Central memory CD8-positive, alpha-beta T cell (primary cell): ENCODE measurements around the gene AK2.
A peak's percentile ranks its signal among the peaks of the same experiment; 100 is the strongest.

ENCODE experiments used
- ATAC-seq: fragments of 150-1000 bp; cut with Tn5 transposase; replicated peaks from 2 replicates; pipeline ENCODE4 v1.10.0; 2022; ENCODE audit warnings: mild to moderate bottlenecking, moderate FRiP score, moderate number of reproducible peaks; ENCODE audit not compliant: poor library complexity, severe bottlenecking; ENCODE audit errors: extremely low read depth
- DNase-seq, 2 donors: peaks; one replicate each; pipeline ENCODE4 v3.0.0; 2021; ENCODE audit warnings: low spot score in 2 of 2
- H3K27ac Mint-ChIP-seq: one replicate; pipeline ENCODE4 v1.8.0; 2022; ENCODE audit warnings: low read depth, mild to moderate bottlenecking, moderate library complexity, mixed read lengths
- H3K27me3 Mint-ChIP-seq: one replicate; pipeline ENCODE4 v1.8.0; 2022; ENCODE audit warnings: mixed read lengths
- H3K36me3 Mint-ChIP-seq: one replicate; pipeline ENCODE4 v1.8.0; 2022; ENCODE audit warnings: mild to moderate bottlenecking, moderate library complexity, mixed read lengths; ENCODE audit not compliant: insufficient read depth
- H3K4me1 Mint-ChIP-seq: one replicate; pipeline ENCODE4 v1.8.0; 2022; ENCODE audit warnings: mixed read lengths
- H3K4me3 Mint-ChIP-seq: one replicate; pipeline ENCODE4 v1.8.0; 2022; ENCODE audit warnings: mild to moderate bottlenecking, moderate library complexity, mixed read lengths
- H3K9me3 Mint-ChIP-seq: one replicate; pipeline ENCODE4 v1.8.0; 2022; ENCODE audit warnings: mixed read lengths

The AK2 gene

GRCh38 chr1:33036526-33037503 lies at the start of gene AK2:
Gene AK2 (minus strand): TSS chr1:33036883. CDS start chr1:33036828, 55 bp downstream.
- no peaks in the 10 kb centered on the region for H3K9me3 Mint-ChIP-seq
- H3K4me3 Mint-ChIP-seq, result peak within 1 kb of the TSS; percentile 89
- ATAC-seq (peak; percentile 100), DNase-seq (peak; percentile 71 to 76)
- peaks cover 8% of the 10 kb centered on the region for H3K36me3 Mint-ChIP-seq
- no peaks in the 10 kb centered on the region for H3K27me3 Mint-ChIP-seq
- peaks cover 42% of the 10 kb centered on the region for H3K4me1 Mint-ChIP-seq
- peak within 1 kb of the TSS; percentile 70 for H3K27ac Mint-ChIP-seq

GRCh38 chr1:33086384-33086850 lies 49.7 kb upstream of the AK2 start:
- DNase-seq, result no peak
- no peak overlapping the region for H3K4me3 Mint-ChIP-seq
- no peaks in the 10 kb centered on the region for H3K27me3 Mint-ChIP-seq
- H3K9me3 Mint-ChIP-seq, result no peaks in the 10 kb centered on the region
- H3K27ac Mint-ChIP-seq, result peak overlapping the region; percentile 81
- ATAC-seq, result no peak
- H3K36me3 Mint-ChIP-seq, result peaks cover 1% of the 10 kb centered on the region
- peaks cover 43% of the 10 kb centered on the region for H3K4me1 Mint-ChIP-seq

- no peaks in the 10 kb centered on the region for H3K27me3 Mint-ChIP-seq
- H3K9me3 Mint-ChIP-seq, result no peaks in the 10 kb centered on the region
- ATAC-seq (no peak), DNase-seq (no peak)
- no peak overlapping the region for H3K4me3 Mint-ChIP-seq
- peaks cover 8% of the 10 kb centered on the region for H3K36me3 Mint-ChIP-seq
- H3K4me1 Mint-ChIP-seq, result peaks cover 50% of the 10 kb centered on the region
- no peak overlapping the region for H3K27ac Mint-ChIP-seq
These were observed 48.6 kb upstream of the AK2 start for GRCh38 chr1:33085332-33085731.

- no peak for ATAC-seq
- H3K9me3 Mint-ChIP-seq, result no peaks in the 10 kb centered on the region
- peak overlapping the region; percentile 22 for H3K27ac Mint-ChIP-seq
- H3K27me3 Mint-ChIP-seq, result no peaks in the 10 kb centered on the region
- DNase-seq, result no peak
- H3K36me3 Mint-ChIP-seq, result peaks cover 11% of the 10 kb centered on the region
- H3K4me3 Mint-ChIP-seq, result peak overlapping the region; percentile 65
- H3K4me1 Mint-ChIP-seq, result peaks cover 39% of the 10 kb centered on the region
These were observed 46.0 kb upstream of the AK2 start for GRCh38 chr1:33082575-33083108.

GRCh38 chr1:33081554-33082305 lies 45.0 kb upstream of the AK2 start:
- H3K27ac Mint-ChIP-seq, result peak overlapping the region; percentile 22
- no peak for ATAC-seq
- H3K4me3 Mint-ChIP-seq, result peak overlapping the region; percentile 65
- H3K27me3 Mint-ChIP-seq, result no peaks in the 10 kb centered on the region
- H3K36me3 Mint-ChIP-seq, result peaks cover 11% of the 10 kb centered on the region
- H3K4me1 Mint-ChIP-seq, result peaks cover 35% of the 10 kb centered on the region
- no peaks in the 10 kb centered on the region for H3K9me3 Mint-ChIP-seq
- DNase-seq, result no peak

GRCh38 chr1:33080885-33081553 lies 44.3 kb upstream of the AK2 start, which contains the start of gene AZIN2:
Gene AZIN2 (plus strand): TSS chr1:33081153. CDS start chr1:33082250, 1,097 bp downstream.
- Mint-ChIP-seq H3K36me3 (peaks cover 11% of the 10 kb centered on the region), H3K4me1 (peaks cover 33% of the 10 kb centered on the region), H3K4me3 (peak within 1 kb of the TSS; percentile 65), H3K27ac (peak within 1 kb of the TSS; percentile 39), H3K9me3 (no peaks in the 10 kb centered on the region), H3K27me3 (no peaks in the 10 kb centered on the region)
- ATAC-seq (peak; percentile 100), DNase-seq (peak; percentile 94 to 97)

GRCh38 chr1:33080373-33080772 lies 43.7 kb upstream of the AK2 start:
- H3K9me3 Mint-ChIP-seq, result no peaks in the 10 kb centered on the region
- DNase-seq (no peak), ATAC-seq (no peak)
- peak overlapping the region; percentile 65 for H3K4me3 Mint-ChIP-seq
- H3K4me1 Mint-ChIP-seq, result peaks cover 33% of the 10 kb centered on the region
- H3K36me3 Mint-ChIP-seq, result peaks cover 11% of the 10 kb centered on the region
- no peaks in the 10 kb centered on the region for H3K27me3 Mint-ChIP-seq
- H3K27ac Mint-ChIP-seq, result peak overlapping the region; percentile 39

GRCh38 chr1:33078030-33078591 lies 41.4 kb upstream of the AK2 start:
- Mint-ChIP-seq H3K4me3 (no peak overlapping the region), H3K27ac (no peak overlapping the region), H3K36me3 (peaks cover 11% of the 10 kb centered on the region), H3K4me1 (peaks cover 27% of the 10 kb centered on the region), H3K27me3 (no peaks in the 10 kb centered on the region), H3K9me3 (no peaks in the 10 kb centered on the region)
- ATAC-seq (no peak), DNase-seq (no peak)

- no peaks in the 10 kb centered on the region for H3K9me3 Mint-ChIP-seq
- ATAC-seq (no peak), DNase-seq (no peak)
- no peaks in the 10 kb centered on the region for H3K4me1 Mint-ChIP-seq
- no peak overlapping the region for H3K4me3 Mint-ChIP-seq
- H3K36me3 Mint-ChIP-seq, result no peaks in the 10 kb centered on the region
- no peak overlapping the region for H3K27ac Mint-ChIP-seq
- H3K27me3 Mint-ChIP-seq, result no peaks in the 10 kb centered on the region
These were observed 37.7 kb upstream of the AK2 start for GRCh38 chr1:33074193-33074945.

- Mint-ChIP-seq H3K4me3 (no peak overlapping the region), H3K36me3 (no peaks in the 10 kb centered on the region), H3K4me1 (no peaks in the 10 kb centered on the region), H3K27me3 (peaks cover 7% of the 10 kb centered on the region), H3K27ac (no peak overlapping the region), H3K9me3 (no peaks in the 10 kb centered on the region)
- ATAC-seq (no peak), DNase-seq (no peak)
These were observed 36.0 kb upstream of the AK2 start for GRCh38 chr1:33072707-33073106.

GRCh38 chr1:33070628-33071027 lies 33.9 kb upstream of the AK2 start:
- Mint-ChIP-seq H3K4me1 (no peaks in the 10 kb centered on the region), H3K36me3 (no peaks in the 10 kb centered on the region), H3K9me3 (peaks cover 2% of the 10 kb centered on the region), H3K27me3 (peaks cover 16% of the 10 kb centered on the region), H3K4me3 (no peak overlapping the region), H3K27ac (no peak overlapping the region)
- DNase-seq (no peak), ATAC-seq (no peak)
